NT2/D1 (cell line): ENCODE results near the gene MED26.

Experiments used
- YY1 ChIP-seq: IDR thresholded peaks from 2 replicates; pipeline ENCODE4 v1.6.1; 2011; ENCODE audit not compliant: insufficient read length, insufficient read depth
- ZNF274 ChIP-seq: IDR thresholded peaks from 2 replicates; pipeline ENCODE4 v1.6.1; 2011; ENCODE audit warnings: mild to moderate bottlenecking, low read depth, low read length

DNA sequence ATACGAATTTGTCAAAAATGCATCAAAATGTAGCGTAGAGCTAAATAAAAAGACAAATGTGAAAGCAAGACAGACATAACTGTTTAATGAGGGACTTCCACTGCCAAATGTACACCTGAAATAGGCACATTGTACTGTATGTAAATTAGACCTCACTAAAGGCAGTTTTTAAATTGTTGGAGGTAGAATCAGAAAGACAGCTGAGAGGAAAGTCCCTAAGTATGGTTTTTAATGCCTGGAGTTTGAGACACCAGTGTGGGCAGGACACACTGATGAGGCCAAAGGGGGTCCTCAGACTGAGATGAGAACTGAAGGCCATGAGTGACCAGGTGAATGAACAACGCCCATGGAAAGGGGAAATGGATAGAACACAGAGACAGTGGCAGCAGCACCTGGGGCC, 22.9 kb downstream of the MED26 start:
- no peak for TF ChIP-seq ZNF274
- no peak for TF ChIP-seq YY1
